ENCODE data around the gene CPE.

- no peak for TF ChIP-seq RFX5 (IDR thresholded peaks at IDR 0.05; ENCODE audit: low read depth, low read length)
- no peak for TF ChIP-seq POLR2A (IDR thresholded peaks at IDR 0.05; ENCODE audit: low read depth, low read length)
- TF ChIP-seq, protein P1, sequence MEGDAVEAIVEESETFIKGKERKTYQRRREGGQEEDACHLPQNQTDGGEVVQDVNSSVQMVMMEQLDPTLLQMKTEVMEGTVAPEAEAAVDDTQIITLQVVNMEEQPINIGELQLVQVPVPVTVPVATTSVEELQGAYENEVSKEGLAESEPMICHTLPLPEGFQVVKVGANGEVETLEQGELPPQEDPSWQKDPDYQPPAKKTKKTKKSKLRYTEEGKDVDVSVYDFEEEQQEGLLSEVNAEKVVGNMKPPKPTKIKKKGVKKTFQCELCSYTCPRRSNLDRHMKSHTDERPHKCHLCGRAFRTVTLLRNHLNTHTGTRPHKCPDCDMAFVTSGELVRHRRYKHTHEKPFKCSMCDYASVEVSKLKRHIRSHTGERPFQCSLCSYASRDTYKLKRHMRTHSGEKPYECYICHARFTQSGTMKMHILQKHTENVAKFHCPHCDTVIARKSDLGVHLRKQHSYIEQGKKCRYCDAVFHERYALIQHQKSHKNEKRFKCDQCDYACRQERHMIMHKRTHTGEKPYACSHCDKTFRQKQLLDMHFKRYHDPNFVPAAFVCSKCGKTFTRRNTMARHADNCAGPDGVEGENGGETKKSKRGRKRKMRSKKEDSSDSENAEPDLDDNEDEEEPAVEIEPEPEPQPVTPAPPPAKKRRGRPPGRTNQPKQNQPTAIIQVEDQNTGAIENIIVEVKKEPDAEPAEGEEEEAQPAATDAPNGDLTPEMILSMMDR (conservative IDR thresholded peaks at IDR 0.05; ENCODE audit: low read depth, low read length): no peak
- no peak for TF ChIP-seq MXI1 (IDR thresholded peaks at IDR 0.05; ENCODE audit: borderline replicate concordance, low read depth, low read length)
- no peak for TF ChIP-seq SMC3 (IDR thresholded peaks at IDR 0.05; ENCODE audit: low read depth, low read length)
- TF ChIP-seq MAFK (IDR thresholded peaks at IDR 0.05; ENCODE audit: low read depth, low read length): no peak
- TF ChIP-seq, protein P2, sequence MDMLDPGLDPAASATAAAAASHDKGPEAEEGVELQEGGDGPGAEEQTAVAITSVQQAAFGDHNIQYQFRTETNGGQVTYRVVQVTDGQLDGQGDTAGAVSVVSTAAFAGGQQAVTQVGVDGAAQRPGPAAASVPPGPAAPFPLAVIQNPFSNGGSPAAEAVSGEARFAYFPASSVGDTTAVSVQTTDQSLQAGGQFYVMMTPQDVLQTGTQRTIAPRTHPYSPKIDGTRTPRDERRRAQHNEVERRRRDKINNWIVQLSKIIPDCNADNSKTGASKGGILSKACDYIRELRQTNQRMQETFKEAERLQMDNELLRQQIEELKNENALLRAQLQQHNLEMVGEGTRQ (IDR thresholded peaks at IDR 0.05; ENCODE audit: low read depth, low read length): no peak
- TF ChIP-seq CEBPB (IDR thresholded peaks at IDR 0.05; ENCODE audit: low read depth, low read length): no peak
- no peak for TF ChIP-seq BHLHE40 (IDR thresholded peaks at IDR 0.05; ENCODE audit: low read depth, low read length)
- TF ChIP-seq RAD21 (IDR thresholded peaks at IDR 0.05; ENCODE audit: low read length): no peak
- no peak for TF ChIP-seq MAZ (IDR thresholded peaks at IDR 0.05; ENCODE audit: borderline replicate concordance, low read depth, low read length)
- no peak for TF ChIP-seq NFE2L2 (IDR thresholded peaks at IDR 0.05; ENCODE audit: low read depth, low read length)
- TF ChIP-seq RCOR1 (IDR thresholded peaks at IDR 0.05; ENCODE audit: insufficient replicate concordance, low read length): no peak
- no peak for TF ChIP-seq CHD1 (IDR thresholded peaks at IDR 0.05; ENCODE audit: low read depth, low read length)
Observed at GRCh38 chr4:165336743-165337142, 42.1 kb upstream of the CPE start.
